Measurements from ENCODE around the gene RGS6.

The RGS6 gene

GRCh38 chr14:72081137-72081536, 148.9 kb downstream of the RGS6 start:
- DNase-seq (ENCODE audit: low read depth), result no peak

- DNase-seq (ENCODE audit: low read depth), result no peak
Measured at GRCh38 chr14:72084935-72085334, 152.7 kb downstream of the RGS6 start.

- no peak for DNase-seq (ENCODE audit: low read depth)
Measured at GRCh38 chr14:72089625-72090024, 157.4 kb downstream of the RGS6 start.

- no peak for DNase-seq (ENCODE audit: low read depth)
Measured at GRCh38 chr14:72094844-72095582, 162.8 kb downstream of the RGS6 start.

- no peak for DNase-seq (ENCODE audit: low read depth)
Measured at GRCh38 chr14:72097173-72097783, 165.0 kb downstream of the RGS6 start.

- DNase-seq (ENCODE audit: low read depth), result no peak
Measured at GRCh38 chr14:72098210-72098609, 166.0 kb downstream of the RGS6 start.

GRCh38 chr14:72099566-72099965, 167.3 kb downstream of the RGS6 start:
- no peak for DNase-seq (ENCODE audit: low read depth)

GRCh38 chr14:72104011-72104613, 171.9 kb downstream of the RGS6 start:
- no peak for DNase-seq (ENCODE audit: low read depth)

- no peak for DNase-seq (ENCODE audit: low read depth)
Measured at GRCh38 chr14:72111911-72112310, 179.7 kb downstream of the RGS6 start.

- DNase-seq (ENCODE audit: low read depth), result no peak
Measured at GRCh38 chr14:72118841-72119240, 186.6 kb downstream of the RGS6 start.

- DNase-seq (ENCODE audit: low read depth), result no peak
Measured at GRCh38 chr14:72120315-72120714, 188.1 kb downstream of the RGS6 start.

- DNase-seq (ENCODE audit: low read depth), result no peak
Measured at GRCh38 chr14:72123755-72124154, 191.5 kb downstream of the RGS6 start.

- DNase-seq (ENCODE audit: low read depth), result no peak
Measured at GRCh38 chr14:72124171-72124570, 191.9 kb downstream of the RGS6 start.

GRCh38 chr14:72126091-72126490, 193.9 kb downstream of the RGS6 start:
- no peak for DNase-seq (ENCODE audit: low read depth)

GRCh38 chr14:72126561-72126960, 194.3 kb downstream of the RGS6 start:
- no peak for DNase-seq (ENCODE audit: low read depth)

GRCh38 chr14:72128629-72129028, 196.4 kb downstream of the RGS6 start:
- DNase-seq (ENCODE audit: low read depth), result no peak

GRCh38 chr14:72129291-72129690, 197.1 kb downstream of the RGS6 start:
- DNase-seq (ENCODE audit: low read depth), result no peak

GRCh38 chr14:72141084-72141483, 208.9 kb downstream of the RGS6 start:
- no peak for DNase-seq (ENCODE audit: low read depth)

GRCh38 chr14:72142328-72142727, 210.1 kb downstream of the RGS6 start:
- no peak for DNase-seq (ENCODE audit: low read depth)

GRCh38 chr14:72146241-72146640, 214.0 kb downstream of the RGS6 start:
- DNase-seq (ENCODE audit: low read depth), result no peak

GRCh38 chr14:72154645-72155378, 222.6 kb downstream of the RGS6 start:
- no peak for DNase-seq (ENCODE audit: low read depth)

- no peak for DNase-seq (ENCODE audit: low read depth)
Measured at GRCh38 chr14:72155379-72155993, 223.3 kb downstream of the RGS6 start.
